Measurements from ENCODE around the gene THEMIS.
"Not testable (repeated sequence)": the region's sequence is repeated elsewhere in the genome, so short reads cannot be mapped to it uniquely, and the experiment has no call there.

THEMIS gene

GRCh38 chr6:127912914-127913313 lies 12.1 kb upstream of the THEMIS start:
- no peak for DNase-seq (ENCODE audit: low read depth)

- no peak for DNase-seq (ENCODE audit: low read depth)
Observed at GRCh38 chr6:127907960-127908640, 7.2 kb upstream of the THEMIS start.

GRCh38 chr6:127904160-127904559 lies 3.3 kb upstream of the THEMIS start:
- no peak for DNase-seq (ENCODE audit: low read depth)

GRCh38 chr6:127902933-127903332 lies 2.1 kb upstream of the THEMIS start:
- no peak for DNase-seq (ENCODE audit: low read depth)

GRCh38 chr6:127897484-127897883 lies 3.4 kb downstream of the THEMIS start:
- DNase-seq (ENCODE audit: low read depth): no peak

- no peak for DNase-seq (ENCODE audit: low read depth)
Observed at GRCh38 chr6:127894051-127894450, 6.8 kb downstream of the THEMIS start.

GRCh38 chr6:127893541-127893940 lies 7.3 kb downstream of the THEMIS start:
- DNase-seq (ENCODE audit: low read depth): no peak

GRCh38 chr6:127891731-127892326 lies 9.0 kb downstream of the THEMIS start:
- DNase-seq (ENCODE audit: low read depth): no peak

- no peak for DNase-seq (ENCODE audit: low read depth)
Observed at GRCh38 chr6:127886603-127887002, 14.3 kb downstream of the THEMIS start.

- no peak for DNase-seq (ENCODE audit: low read depth)
Observed at GRCh38 chr6:127884134-127884533, 16.7 kb downstream of the THEMIS start.

GRCh38 chr6:127881949-127882348 lies 18.9 kb downstream of the THEMIS start:
- DNase-seq (ENCODE audit: low read depth): not testable (repeated sequence)

- DNase-seq (ENCODE audit: low read depth): no peak
Observed at GRCh38 chr6:127880429-127880828, 20.4 kb downstream of the THEMIS start.

- no peak for DNase-seq (ENCODE audit: low read depth)
Observed at GRCh38 chr6:127879685-127880084, 21.2 kb downstream of the THEMIS start.

GRCh38 chr6:127878115-127878514 lies 22.7 kb downstream of the THEMIS start:
- no peak for DNase-seq (ENCODE audit: low read depth)

GRCh38 chr6:127877231-127877630 lies 23.6 kb downstream of the THEMIS start:
- no peak for DNase-seq (ENCODE audit: low read depth)

- DNase-seq (ENCODE audit: low read depth): no peak
Observed at GRCh38 chr6:127869772-127870404, 31.0 kb downstream of the THEMIS start.

- no peak for DNase-seq (ENCODE audit: low read depth)
Observed at GRCh38 chr6:127869183-127869582, 31.7 kb downstream of the THEMIS start.

GRCh38 chr6:127868338-127868737 lies 32.5 kb downstream of the THEMIS start:
- no peak for DNase-seq (ENCODE audit: low read depth)

GRCh38 chr6:127866766-127867165 lies 34.1 kb downstream of the THEMIS start:
- DNase-seq (ENCODE audit: low read depth): no peak

- no peak for DNase-seq (ENCODE audit: low read depth)
Observed at GRCh38 chr6:127865108-127865507, 35.8 kb downstream of the THEMIS start.

GRCh38 chr6:127864701-127865100 lies 36.2 kb downstream of the THEMIS start:
- no peak for DNase-seq (ENCODE audit: low read depth)

- no peak for DNase-seq (ENCODE audit: low read depth)
Observed at GRCh38 chr6:127860723-127861122, 40.1 kb downstream of the THEMIS start.

- DNase-seq (ENCODE audit: low read depth): no peak
Observed at GRCh38 chr6:127859956-127860355, 40.9 kb downstream of the THEMIS start.
